Fibroblast of gingiva (primary cell): ENCODE data around the gene TCIRG1.
"Not testable (repeated sequence)": the region's sequence is repeated elsewhere in the genome, so short reads cannot be mapped to it uniquely, and the experiment has no call there.

Experiments
- DNase-seq: peaks from one replicate; pipeline ENCODE4 v3.0.0-alpha.2; 2011; ENCODE audit warnings: low read depth

The TCIRG1 gene

GRCh38 chr11:68083517-68083916 is 44.7 kb downstream of the TCIRG1 start:
- no peak for DNase-seq

- no peak for DNase-seq
Measured at GRCh38 chr11:68089679-68090078, 50.9 kb downstream of the TCIRG1 start.

GRCh38 chr11:68090287-68090686 is 51.5 kb downstream of the TCIRG1 start:
- no peak for DNase-seq

GRCh38 chr11:68090706-68091105 is 51.9 kb downstream of the TCIRG1 start:
- DNase-seq: no peak

- DNase-seq: no peak
Measured at GRCh38 chr11:68092411-68092810, 53.6 kb downstream of the TCIRG1 start.

- not testable (repeated sequence) for DNase-seq
Measured at GRCh38 chr11:68092946-68093345, 54.1 kb downstream of the TCIRG1 start.

GRCh38 chr11:68093565-68093964 is 54.7 kb downstream of the TCIRG1 start:
- DNase-seq: no peak

GRCh38 chr11:68096962-68097361 is 58.1 kb downstream of the TCIRG1 start:
- DNase-seq: no peak

GRCh38 chr11:68099057-68099456 is 60.2 kb downstream of the TCIRG1 start:
- DNase-seq: no peak

- DNase-seq: no peak
Measured at GRCh38 chr11:68099474-68100405, 60.9 kb downstream of the TCIRG1 start.
